ENCODE data around the gene ALKBH2. TPM values are rescaled to one million over a fixed set of nuclear protein-coding genes. Genes with fewer than 3 reads are reported as not detected.

ALKBH2 gene
- total and polyA plus RNA-seq, 7 experiments from 2014 or later: 13.2 to 23.2 (median 18.0) TPM

DNA sequence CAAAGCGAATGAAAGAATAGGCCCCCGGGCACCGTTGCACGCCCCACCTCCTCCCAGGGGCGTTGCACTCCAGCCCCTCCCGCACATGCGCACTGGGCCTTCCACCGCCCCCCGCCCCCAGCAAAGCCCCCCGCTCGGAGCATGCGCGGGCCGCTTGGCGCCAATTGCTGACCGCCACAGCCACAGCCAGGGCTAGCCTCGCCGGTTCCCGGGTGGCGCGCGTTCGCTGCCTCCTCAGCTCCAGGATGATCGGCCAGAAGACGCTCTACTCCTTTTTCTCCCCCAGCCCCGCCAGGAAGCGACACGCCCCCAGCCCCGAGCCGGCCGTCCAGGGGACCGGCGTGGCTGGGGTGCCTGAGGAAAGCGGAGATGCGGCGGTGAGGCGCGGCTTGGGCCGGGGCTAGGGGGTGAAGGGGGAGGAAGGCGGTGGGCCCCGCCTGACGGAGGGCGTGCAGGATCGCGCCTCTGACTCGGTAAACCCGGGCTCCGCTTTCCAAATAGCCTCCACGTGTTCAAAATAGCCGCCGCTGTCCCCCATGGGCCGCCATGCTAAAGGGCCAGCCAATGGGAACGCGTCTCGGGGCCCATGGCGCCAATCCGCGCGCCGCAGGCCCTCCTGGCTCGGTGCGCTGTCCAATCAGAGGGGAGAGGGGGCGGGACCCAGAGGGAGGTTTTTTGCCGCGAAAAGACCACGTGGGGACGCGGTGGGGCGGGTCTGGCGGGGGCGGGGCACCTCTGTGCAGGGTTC lies 4.3 kb upstream of the ALKBH2 start, which contains the start of gene UNG:
Gene UNG (plus strand): TSS at position 163 of the 748 bp plus-strand sequence. CDS start 83 bp downstream, at position 246.
- CTCF ChIA-PET: no interaction called here
- H3K36me3 Mint-ChIP-seq: peaks cover 0 to 22% (median 3%) of the 10 kb centered on the region in 5 donors
- Histone ChIP-seq H3K27me3 (ENCODE audit: control insufficient read depth in 2 of 2, insufficient read depth in 2 of 2, low read length in 2 of 2) (no peaks in the 10 kb centered on the region), H3K4me1 (ENCODE audit: control insufficient read depth in 2 of 2, insufficient read depth in 2 of 2, low read length in 2 of 2) (peaks cover 23 to 25% of the 10 kb centered on the region in 2 donors), H3K27ac (ENCODE audit: low read depth, low read length) (peak within 1 kb of the TSS; percentile 75), H3K9me3 (ENCODE audit: control insufficient read depth in 2 of 3, low read length in 3 of 3) (no peaks in the 10 kb centered on the region), H3K4me3 (ENCODE audit: low read length) (peak within 1 kb of the TSS; percentile 71), H3K36me3 (ENCODE audit: control insufficient read depth in 2 of 3, insufficient read depth in 3 of 3, low read length in 3 of 3) (peaks cover 0 to 13% (median 0%) of the 10 kb centered on the region in 3 experiments)
- no peaks in the 10 kb centered on the region for H3K9me3 Mint-ChIP-seq
- H3K27ac Mint-ChIP-seq: peak within 1 kb of the TSS; percentile 22 to 88 (median 74)
- intact Hi-C loops (cut with micrococcal nuclease): loop anchor here (1.0 to 10.0 kb wide), 17 partner anchors 14 to 1517 kb away; partner anchors contain the start of genes FICD (in 2 of the 2), SART3 (in 2 of the 2), ANKRD13A (in 1 of the 2) and CORO1C (in 1 of the 2)
- peak within 1 kb of the TSS; percentile 84 to 90 (median 88) for H3K4me3 Mint-ChIP-seq
- DNase-seq: peak; percentile 91 to 97 (median 95)
- ATAC-seq: peak; percentile 92
- H3K27me3 Mint-ChIP-seq: no peaks in the 10 kb centered on the region
- POLR2A ChIA-PET: interaction anchor here (1.1 to 1.2 kb wide), 2 partner anchors 13 to 14 kb away, joined by 3 to 7 read pairs; no protein-coding TSS in a partner anchor
- peaks cover 27 to 50% (median 44%) of the 10 kb centered on the region in 7 donors for H3K4me1 Mint-ChIP-seq

DNA sequence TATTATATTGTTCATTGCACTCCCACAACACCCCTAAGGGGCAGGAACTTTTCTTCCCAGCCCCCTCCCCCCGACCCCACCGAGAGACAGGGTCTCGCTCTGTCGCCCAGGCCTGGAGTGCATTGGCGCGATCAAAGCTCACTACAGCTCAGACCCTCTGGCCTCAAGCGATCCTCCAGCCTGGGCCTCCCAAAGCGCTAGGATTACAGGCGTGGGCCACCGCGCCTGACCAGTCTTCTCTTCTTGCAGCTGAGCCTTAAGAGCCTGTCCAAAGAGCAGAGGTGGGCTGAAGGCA lies 3.8 kb upstream of the ALKBH2 start:
- peaks cover 32 to 55% (median 49%) of the 10 kb centered on the region in 7 donors for H3K4me1 Mint-ChIP-seq
- CTCF ChIA-PET: no interaction called here
- ATAC-seq (no peak), DNase-seq (no peak)
- POLR2A ChIA-PET: no interaction called here
- peaks cover 0 to 21% (median 3%) of the 10 kb centered on the region in 5 donors for H3K36me3 Mint-ChIP-seq
- Histone ChIP-seq H3K4me3 (ENCODE audit: low read length) (no peak overlapping the region), H3K36me3 (ENCODE audit: control insufficient read depth in 2 of 3, insufficient read depth in 3 of 3, low read length in 3 of 3) (peaks cover 0 to 9% (median 0%) of the 10 kb centered on the region in 3 experiments), H3K27me3 (ENCODE audit: control insufficient read depth in 2 of 2, insufficient read depth in 2 of 2, low read length in 2 of 2) (no peaks in the 10 kb centered on the region), H3K9me3 (ENCODE audit: control insufficient read depth in 2 of 3, low read length in 3 of 3) (no peaks in the 10 kb centered on the region), H3K27ac (ENCODE audit: low read depth, low read length) (no peak overlapping the region), H3K4me1 (ENCODE audit: control insufficient read depth in 2 of 2, insufficient read depth in 2 of 2, low read length in 2 of 2) (peaks cover 28 to 30% of the 10 kb centered on the region in 2 donors)
- H3K9me3 Mint-ChIP-seq: no peaks in the 10 kb centered on the region
- intact Hi-C loops (cut with micrococcal nuclease): loop anchor here (1.0 to 10.0 kb wide), 7 partner anchors 213 to 1518 kb away; partner anchors contain the start of genes ANKRD13A (in 1 of the 2), CORO1C (in 1 of the 2), GIT2 (in 1 of the 2) and SART3 (in 1 of the 2)
- H3K27me3 Mint-ChIP-seq: no peaks in the 10 kb centered on the region
- H3K4me3 Mint-ChIP-seq: peak overlapping the region in 7 of 10 donors; percentile 6 to 90 (median 85)
- H3K27ac Mint-ChIP-seq: no peak overlapping the region

DNA sequence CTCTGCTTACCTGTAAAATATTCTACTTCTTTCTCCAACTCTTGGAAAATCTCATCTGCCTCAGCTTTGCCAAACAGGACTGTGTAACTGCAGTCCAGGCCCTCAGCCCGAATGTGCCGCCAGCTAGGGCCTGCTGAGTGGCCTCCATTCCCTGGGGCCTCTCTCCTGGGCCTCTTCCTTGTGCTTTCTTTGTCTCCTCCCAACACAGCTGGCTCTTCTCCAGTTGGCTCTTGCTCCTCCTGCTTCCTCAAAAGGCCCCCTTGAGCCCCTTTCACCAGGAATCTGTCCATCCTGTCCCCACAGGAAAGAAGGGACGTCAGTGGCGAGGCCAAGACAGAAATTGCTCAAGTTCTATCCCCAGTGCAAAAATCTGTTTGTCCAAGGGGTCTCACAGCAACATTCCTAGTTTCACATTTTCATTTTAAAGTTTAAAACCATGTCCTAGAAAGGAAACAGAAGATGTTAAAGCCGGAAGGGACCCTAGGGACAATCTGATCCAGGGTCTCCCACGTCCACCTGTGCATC lies 713 bp downstream of the ALKBH2 start:
- Histone ChIP-seq H3K36me3 (ENCODE audit: control insufficient read depth in 2 of 3, insufficient read depth in 3 of 3, low read length in 3 of 3) (peaks cover 0 to 34% (median 0%) of the 10 kb centered on the region in 3 experiments), H3K27ac (ENCODE audit: low read depth, low read length) (peak overlapping the region; percentile 76), H3K4me1 (ENCODE audit: control insufficient read depth in 2 of 2, insufficient read depth in 2 of 2, low read length in 2 of 2) (peaks cover 18% of the 10 kb centered on the region in 2 donors), H3K27me3 (ENCODE audit: control insufficient read depth in 2 of 2, insufficient read depth in 2 of 2, low read length in 2 of 2) (no peaks in the 10 kb centered on the region), H3K9me3 (ENCODE audit: control insufficient read depth in 2 of 3, low read length in 3 of 3) (no peaks in the 10 kb centered on the region), H3K4me3 (ENCODE audit: low read length) (peak overlapping the region; percentile 62)
- Mint-ChIP-seq H3K4me1 (peaks cover 21 to 37% (median 34%) of the 10 kb centered on the region in 7 donors), H3K9me3 (peaks cover 0 to 1% (median 0%) of the 10 kb centered on the region in 11 donors), H3K27me3 (no peaks in the 10 kb centered on the region), H3K4me3 (peak overlapping the region; percentile 80 to 93 (median 90)), H3K36me3 (peaks cover 0 to 13% (median 4%) of the 10 kb centered on the region in 5 donors), H3K27ac (peak overlapping the region; percentile 88 to 96 (median 93))
- DNase-seq: no peak
- CTCF ChIA-PET: interaction anchor here (0.9 to 2.1 kb wide), 5 partner anchors 38 to 428 kb away, joined by 3 to 10 read pairs (median 5); no protein-coding TSS in a partner anchor
- intact Hi-C loops (cut with micrococcal nuclease): loop anchor here (1.0 to 10.0 kb wide), 16 partner anchors 19 to 1522 kb away; partner anchors contain the start of genes SSH1 (in 2 of the 2), CORO1C (in 1 of the 2), FAM222A (in 1 of the 2) and TCTN1 (in 1 of the 2)
- no peak for ATAC-seq
- POLR2A ChIA-PET: interaction anchor here (0.5 to 2.3 kb wide), 7 partner anchors 19 to 1195 kb away, joined by 3 to 8 read pairs (median 3); partner anchors contain the start of genes SSH1 and USP30

DNA sequence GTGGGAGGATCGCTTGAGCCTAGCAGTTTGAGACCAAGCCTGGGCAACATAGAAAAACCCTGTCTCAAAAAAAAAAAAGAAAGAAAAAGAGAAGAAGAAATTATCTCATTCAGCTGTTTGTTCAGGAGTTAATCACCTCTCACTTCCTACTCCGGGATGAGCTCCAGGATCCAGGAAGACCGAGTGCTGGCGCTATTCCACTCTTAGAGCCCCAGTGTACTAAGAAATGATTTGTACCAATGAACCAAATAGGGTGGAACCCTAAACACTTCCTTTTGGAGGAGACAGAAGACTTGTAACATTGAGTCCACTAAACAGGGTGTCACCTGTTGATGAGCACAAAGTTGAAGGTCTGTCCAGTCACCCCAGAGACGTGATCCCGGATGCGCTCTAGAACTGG lies 3.6 kb downstream of the ALKBH2 start:
- H3K36me3 ChIP-seq (ENCODE audit: control insufficient read depth in 2 of 3, insufficient read depth in 3 of 3, low read length in 3 of 3): peaks cover 0 to 57% (median 0%) of the 10 kb centered on the region in 3 experiments
- no peak overlapping the region for H3K27ac ChIP-seq (ENCODE audit: low read depth, low read length)
- DNase-seq (no peak), ATAC-seq (no peak)
- H3K36me3 Mint-ChIP-seq: peaks cover 0 to 15% (median 4%) of the 10 kb centered on the region in 5 donors
- H3K4me3 ChIP-seq (ENCODE audit: low read length): no peak overlapping the region
- no peaks in the 10 kb centered on the region for H3K9me3 ChIP-seq (ENCODE audit: control insufficient read depth in 2 of 3, low read length in 3 of 3)
- no peaks in the 10 kb centered on the region for H3K27me3 ChIP-seq (ENCODE audit: control insufficient read depth in 2 of 2, insufficient read depth in 2 of 2, low read length in 2 of 2)
- H3K27ac Mint-ChIP-seq: peak overlapping the region in 6 of 9 donors; percentile 8 to 95 (median 33)
- CTCF ChIA-PET: interaction anchor here (0.8 kb wide), 1 partner anchor 453 kb away, joined by 3 read pairs; no protein-coding TSS in a partner anchor
- no peaks in the 10 kb centered on the region for H3K27me3 Mint-ChIP-seq
- peaks cover 21 to 37% (median 34%) of the 10 kb centered on the region in 7 donors for H3K4me1 Mint-ChIP-seq
- POLR2A ChIA-PET: interaction anchor here (0.7 kb wide), 1 partner anchor 454 kb away, joined by 6 read pairs; no protein-coding TSS in a partner anchor
- H3K4me1 ChIP-seq (ENCODE audit: control insufficient read depth in 2 of 2, insufficient read depth in 2 of 2, low read length in 2 of 2): peaks cover 18% of the 10 kb centered on the region in 2 donors
- peak overlapping the region in 1 of 10 donors; percentile 20 for H3K4me3 Mint-ChIP-seq
- peaks cover 0 to 1% (median 0%) of the 10 kb centered on the region in 11 donors for H3K9me3 Mint-ChIP-seq
- intact Hi-C loops (cut with micrococcal nuclease): loop anchor here (5.0 to 10.0 kb wide), 3 partner anchors 235 to 1525 kb away; partner anchors contain the start of genes SSH1 (in 1 of the 2) and TCTN1 (in 1 of the 2)

DNA sequence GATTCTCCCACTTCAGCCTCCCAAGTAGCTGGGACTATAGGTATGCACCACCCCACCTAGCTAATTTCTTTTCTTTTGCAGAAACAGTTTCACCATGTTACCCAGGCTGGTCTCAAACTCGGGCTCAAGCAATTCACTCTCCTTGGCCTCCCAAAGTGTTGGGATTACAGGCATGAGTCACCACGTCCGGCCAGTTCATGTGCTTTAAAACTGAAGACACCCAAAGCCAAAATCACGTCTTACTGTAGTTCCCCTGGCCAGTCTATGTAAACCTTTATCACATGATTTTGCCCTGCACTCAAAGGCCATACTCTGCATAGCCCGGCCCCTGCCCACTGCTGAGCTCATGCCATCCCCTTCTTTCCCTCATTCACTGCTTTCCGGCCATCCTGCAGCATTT lies 4.5 kb downstream of the ALKBH2 start:
- H3K4me1 ChIP-seq (ENCODE audit: control insufficient read depth in 2 of 2, insufficient read depth in 2 of 2, low read length in 2 of 2): peaks cover 18% of the 10 kb centered on the region in 2 donors
- H3K4me3 ChIP-seq (ENCODE audit: low read length): no peak overlapping the region
- Mint-ChIP-seq H3K4me3 (no peak overlapping the region), H3K4me1 (peaks cover 20 to 32% (median 29%) of the 10 kb centered on the region in 7 donors), H3K27me3 (no peaks in the 10 kb centered on the region), H3K36me3 (peaks cover 0 to 18% (median 4%) of the 10 kb centered on the region in 5 donors), H3K27ac (peak overlapping the region in 5 of 9 donors; percentile 23 to 95 (median 39)), H3K9me3 (peaks cover 0 to 1% (median 0%) of the 10 kb centered on the region in 11 donors)
- POLR2A ChIA-PET: no interaction called here
- intact Hi-C loops (cut with micrococcal nuclease): no loop called here
- DNase-seq (no peak), ATAC-seq (no peak)
- H3K9me3 ChIP-seq (ENCODE audit: control insufficient read depth in 2 of 3, low read length in 3 of 3): no peaks in the 10 kb centered on the region
- no peak overlapping the region for H3K27ac ChIP-seq (ENCODE audit: low read depth, low read length)
- no peaks in the 10 kb centered on the region for H3K27me3 ChIP-seq (ENCODE audit: control insufficient read depth in 2 of 2, insufficient read depth in 2 of 2, low read length in 2 of 2)
- CTCF ChIA-PET: interaction anchor here (1.7 kb wide), 1 partner anchor 23 kb away, joined by 5 read pairs; no protein-coding TSS in a partner anchor
- H3K36me3 ChIP-seq (ENCODE audit: control insufficient read depth in 2 of 3, insufficient read depth in 3 of 3, low read length in 3 of 3): peaks cover 0 to 64% (median 0%) of the 10 kb centered on the region in 3 experiments

DNA sequence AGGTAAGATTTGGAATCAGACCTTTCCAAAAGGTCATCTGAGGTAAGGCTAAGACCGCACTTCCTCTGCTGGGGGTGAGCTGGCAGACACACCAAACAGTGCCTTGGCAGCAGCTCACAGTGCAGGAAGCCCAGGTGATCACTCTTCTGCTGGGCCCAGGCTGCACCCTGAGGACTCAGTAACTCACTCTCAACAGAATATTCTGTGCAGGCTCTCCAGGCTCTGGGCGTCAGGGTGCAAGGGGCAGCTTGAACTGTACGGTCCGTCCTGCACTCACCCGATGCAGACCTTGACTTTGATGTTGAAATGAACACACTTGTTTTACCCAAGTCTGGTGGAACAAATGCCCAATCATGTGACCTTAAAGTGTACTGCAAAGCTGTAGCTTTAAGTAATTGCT lies 6.0 kb downstream of the ALKBH2 start:
- POLR2A ChIA-PET: interaction anchor here (0.6 kb wide), 1 partner anchor 18 kb away, joined by 3 read pairs; no protein-coding TSS in a partner anchor
- Histone ChIP-seq H3K27ac (ENCODE audit: low read depth, low read length) (no peak overlapping the region), H3K27me3 (ENCODE audit: control insufficient read depth in 2 of 2, insufficient read depth in 2 of 2, low read length in 2 of 2) (no peaks in the 10 kb centered on the region), H3K4me1 (ENCODE audit: control insufficient read depth in 2 of 2, insufficient read depth in 2 of 2, low read length in 2 of 2) (peaks cover 5 to 8% of the 10 kb centered on the region in 2 donors), H3K36me3 (ENCODE audit: control insufficient read depth in 2 of 3, insufficient read depth in 3 of 3, low read length in 3 of 3) (peaks cover 0 to 80% (median 0%) of the 10 kb centered on the region in 3 experiments), H3K4me3 (ENCODE audit: low read length) (no peak overlapping the region), H3K9me3 (ENCODE audit: control insufficient read depth in 2 of 3, low read length in 3 of 3) (no peaks in the 10 kb centered on the region)
- H3K27ac Mint-ChIP-seq: peak overlapping the region in 3 of 9 donors; percentile 9 to 43 (median 41)
- no peak for ATAC-seq
- peaks cover 0 to 1% (median 0%) of the 10 kb centered on the region in 11 donors for H3K9me3 Mint-ChIP-seq
- no peak overlapping the region for H3K4me3 Mint-ChIP-seq
- intact Hi-C loops (cut with micrococcal nuclease): no loop called here
- H3K27me3 Mint-ChIP-seq: no peaks in the 10 kb centered on the region
- no peak for DNase-seq
- H3K4me1 Mint-ChIP-seq: peaks cover 9 to 16% (median 13%) of the 10 kb centered on the region in 7 donors
- peaks cover 4 to 31% (median 6%) of the 10 kb centered on the region in 5 donors for H3K36me3 Mint-ChIP-seq
- CTCF ChIA-PET: interaction anchor here (1.7 kb wide), 1 partner anchor 25 kb away, joined by 5 read pairs; no protein-coding TSS in a partner anchor
